GM19025 (cell line): Measurements from ENCODE around the gene HLCS.
A peak's percentile ranks its signal among the peaks of the same experiment; 100 is the strongest.

Experiments
- ATAC-seq: cut with Tn5 transposase; IDR thresholded peaks from one replicate; pipeline ENCODE4 v1.9.1; 2021; ENCODE audit warnings: mild to moderate bottlenecking, low read depth, moderate library complexity; ENCODE audit not compliant: unreplicated experiment

Gene HLCS

DNA sequence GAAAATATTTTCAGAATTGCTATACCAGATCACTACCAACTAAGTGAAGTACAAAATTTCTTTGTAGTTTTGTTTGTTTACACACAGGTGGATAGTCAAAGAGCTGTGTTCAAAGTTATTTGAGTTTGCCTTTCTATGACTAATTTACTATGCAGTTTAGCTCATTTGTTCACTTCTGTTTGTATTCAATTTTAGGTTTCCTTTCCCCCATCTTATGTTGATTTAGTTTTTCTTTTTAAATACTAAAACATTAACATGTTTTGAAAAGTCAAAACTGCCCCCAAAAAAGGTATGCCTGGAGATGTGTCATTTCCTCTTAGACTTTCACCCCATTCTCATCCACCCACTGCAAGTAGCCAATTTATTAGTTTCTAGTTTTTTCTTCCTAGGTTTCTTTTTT, 21.4 kb upstream of the HLCS start:
- ATAC-seq: no peak

DNA sequence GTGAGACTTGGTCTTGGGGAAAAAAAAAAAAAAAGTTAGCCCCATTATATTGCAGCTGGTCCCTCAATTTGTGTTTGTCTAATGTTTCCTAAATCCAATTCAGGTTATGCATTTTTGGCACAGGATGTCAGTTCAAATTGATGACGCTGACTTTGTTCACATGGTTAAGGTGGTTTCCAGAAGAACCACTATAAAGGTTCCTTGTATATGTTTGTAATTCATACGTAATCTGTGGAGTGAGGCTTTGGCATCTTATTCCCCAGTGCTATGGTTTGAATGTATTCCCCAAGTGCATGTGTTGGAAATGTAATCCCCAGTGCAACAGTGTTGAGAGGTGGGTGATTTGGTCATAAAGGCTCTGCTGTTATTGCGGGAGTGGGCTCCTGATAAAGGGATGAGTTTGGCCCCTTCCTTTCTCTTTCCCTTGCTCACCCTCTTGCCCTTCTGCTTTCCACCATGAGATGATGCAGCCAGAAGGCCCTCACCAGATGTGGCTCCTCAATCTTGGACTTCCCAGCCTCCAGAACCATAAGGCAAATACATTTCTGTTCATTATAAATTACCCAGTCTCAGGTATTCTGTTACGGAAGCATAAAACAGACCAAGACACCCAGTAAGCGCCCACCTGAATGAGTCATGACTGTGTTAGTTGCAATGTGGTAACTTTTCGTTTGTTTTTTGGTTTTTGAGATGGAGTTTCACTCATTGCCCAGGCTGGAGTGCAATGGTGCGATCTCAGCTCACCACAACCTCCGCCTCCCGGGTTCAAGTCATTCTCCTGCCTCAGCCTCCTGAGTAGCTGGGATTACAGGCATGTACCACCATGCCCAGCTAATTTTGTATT, 19.5 kb upstream of the HLCS start:
- ATAC-seq: no peak

DNA sequence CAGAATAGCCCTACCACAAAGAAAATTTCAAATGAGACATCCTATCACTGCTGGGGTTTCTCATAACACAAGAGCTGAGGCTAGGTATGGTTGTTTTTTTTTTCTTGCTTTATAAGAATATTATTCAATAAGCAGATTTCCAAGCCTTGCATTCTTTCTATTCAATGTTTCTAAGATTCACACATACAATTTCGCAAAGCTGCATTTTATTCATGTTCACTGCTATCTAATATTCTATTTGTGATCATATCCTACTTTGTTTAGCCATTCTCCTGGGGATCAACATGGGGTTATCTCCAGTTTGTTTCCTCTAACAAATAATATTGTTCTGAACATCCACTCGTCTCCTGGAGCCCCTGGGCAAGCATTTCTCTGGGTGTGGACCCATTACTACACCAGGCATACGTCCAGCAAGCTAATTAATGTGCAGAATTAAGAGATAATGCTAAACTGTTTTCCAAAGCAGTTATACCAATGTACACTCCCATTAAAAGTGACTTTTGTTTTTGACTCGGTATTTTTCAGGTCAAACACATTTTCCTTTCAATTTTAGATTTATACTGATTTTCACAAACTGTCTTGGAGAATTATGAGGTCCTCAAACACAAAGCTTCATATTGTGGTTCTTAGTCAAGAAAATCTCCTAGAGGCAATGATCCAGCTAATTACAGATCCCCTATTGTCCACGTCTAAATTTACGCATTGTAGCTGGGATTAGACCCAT, 15.7 kb upstream of the HLCS start:
- ATAC-seq: no peak

DNA sequence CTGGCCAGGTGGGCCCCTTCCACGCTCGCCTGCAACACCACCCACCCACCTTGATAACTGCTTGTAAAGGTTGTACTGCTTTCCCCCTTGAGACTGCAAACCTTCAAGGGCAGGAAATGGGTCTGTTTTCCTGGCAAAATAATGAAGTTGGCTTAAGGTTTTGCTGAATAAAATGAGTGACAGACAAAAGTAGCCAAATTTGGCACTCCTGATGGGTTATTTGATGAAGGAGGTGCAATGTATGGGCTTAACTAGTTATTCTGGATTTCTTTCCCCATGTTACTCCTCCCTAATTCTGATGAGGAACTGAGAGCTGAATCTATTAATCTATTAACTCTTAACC, 14.6 kb upstream of the HLCS start:
- ATAC-seq: no peak

DNA sequence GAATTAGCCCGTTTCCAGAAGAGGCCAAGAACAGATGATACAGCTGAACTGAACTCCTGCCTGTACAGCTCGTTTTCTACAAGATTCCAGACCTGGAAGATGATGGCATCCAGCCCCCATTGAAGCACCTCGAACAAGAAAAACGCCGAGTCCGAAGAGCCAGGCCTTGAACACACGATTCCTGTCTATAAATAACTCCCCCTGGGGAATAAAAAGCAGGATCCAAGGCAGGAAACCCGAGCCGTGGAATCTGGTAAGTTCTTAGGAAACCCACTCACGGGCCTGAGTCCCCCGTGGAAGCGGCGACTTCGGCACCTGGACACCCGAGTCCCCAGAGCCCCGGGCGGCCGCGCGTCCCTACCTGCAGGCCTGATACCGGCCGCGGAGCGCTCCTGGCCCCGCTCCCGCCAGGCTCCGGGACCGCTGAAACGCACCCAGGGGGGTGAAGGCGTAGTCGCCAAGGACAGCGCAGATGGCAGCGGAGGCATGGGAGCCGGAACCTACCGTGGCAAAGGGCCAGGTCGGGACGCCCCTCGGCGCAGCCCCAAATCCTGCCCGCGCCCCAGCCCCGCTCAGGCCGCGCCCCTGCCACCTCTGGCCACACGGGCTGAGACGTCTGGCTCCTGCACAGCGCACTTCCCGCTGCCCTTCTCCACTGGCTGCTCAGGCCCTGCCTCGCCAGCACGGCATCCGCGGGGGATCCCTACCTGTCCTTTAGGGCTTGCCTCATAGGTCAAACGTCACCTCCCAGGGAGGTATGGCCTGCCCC, 14.0 kb upstream of the HLCS start:
- no peak for ATAC-seq

DNA sequence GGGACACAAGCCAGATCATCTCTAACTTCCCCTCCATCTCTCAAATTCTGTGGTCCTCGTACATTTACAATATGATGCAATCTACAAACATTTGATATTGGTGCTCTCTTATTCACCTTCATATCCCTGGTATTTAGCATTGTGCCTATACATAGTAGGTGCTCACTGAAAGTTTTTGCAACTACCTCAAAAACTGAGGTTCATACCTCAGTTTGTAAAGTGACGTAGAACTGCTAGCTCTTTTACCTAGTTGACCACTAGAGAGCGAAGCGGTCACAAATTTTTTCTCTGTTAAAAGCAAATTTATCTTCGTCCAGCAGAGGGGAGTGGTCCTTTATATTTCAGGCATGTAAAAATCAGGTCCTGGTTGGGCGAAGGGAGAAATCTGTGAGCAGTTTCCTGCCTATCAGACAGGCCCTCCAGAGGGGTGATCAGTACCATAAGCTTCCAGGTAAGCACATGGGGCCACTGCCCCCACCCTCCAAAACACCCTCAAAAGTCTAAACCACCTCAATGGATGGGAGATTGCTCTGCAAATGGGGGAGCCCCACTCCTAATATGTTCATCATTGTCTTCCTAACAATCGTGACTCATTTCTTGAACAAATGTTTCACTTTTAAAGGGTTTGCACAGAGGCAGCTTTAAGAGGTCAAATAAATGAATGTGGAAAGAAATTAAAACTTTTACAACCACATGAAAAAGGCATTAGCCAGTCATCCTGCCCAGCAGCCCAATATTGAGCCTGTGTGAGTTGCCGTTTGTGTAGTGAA, 10.6 kb upstream of the HLCS start:
- ATAC-seq: peak; percentile 48

DNA sequence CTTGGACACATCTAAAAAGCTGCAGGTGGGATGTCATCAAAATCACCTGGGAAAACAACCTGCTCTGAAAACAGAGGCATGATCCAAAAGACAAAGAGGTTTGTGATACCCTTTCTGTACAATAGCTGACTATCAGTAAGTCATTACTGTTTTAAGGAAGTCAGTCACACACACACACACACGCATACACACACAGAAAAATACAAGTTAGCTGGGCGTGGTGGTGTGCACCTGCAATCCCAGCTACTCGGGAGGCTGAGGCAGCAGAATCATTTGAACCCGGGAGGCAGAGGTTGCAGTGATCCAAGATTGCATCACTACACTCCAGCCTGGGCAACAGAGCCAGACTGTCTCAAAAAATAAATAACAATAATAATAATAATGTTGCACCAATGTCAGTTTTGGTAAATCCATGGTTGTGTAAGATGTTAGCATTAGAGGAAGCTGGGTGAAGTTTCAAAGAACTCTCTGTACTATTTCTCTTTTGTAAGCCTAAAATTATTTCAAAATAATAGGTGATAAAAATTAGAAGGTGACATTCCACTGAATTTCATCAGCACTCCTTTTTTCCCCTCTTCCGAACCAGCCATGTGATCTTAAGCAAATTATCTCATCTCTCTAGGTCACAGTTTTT, 9.9 kb upstream of the HLCS start:
- ATAC-seq: no peak

DNA sequence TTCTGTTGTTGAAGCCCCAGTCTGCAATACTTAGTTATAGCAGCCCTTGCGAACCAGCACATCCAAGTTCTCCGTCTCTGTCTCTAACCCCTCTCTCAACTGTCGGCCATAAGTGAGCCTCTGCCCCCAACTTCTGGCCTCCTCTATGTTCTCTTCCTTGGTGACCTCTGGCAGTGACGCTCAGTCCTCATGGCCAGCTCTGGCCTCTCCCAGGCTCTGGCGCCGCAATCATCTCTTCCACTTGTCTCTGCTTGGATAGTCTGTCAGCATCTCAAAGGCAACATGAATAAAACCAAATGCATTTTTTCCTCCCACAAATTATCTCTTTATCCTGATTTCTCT, 8.4 kb upstream of the HLCS start:
- no peak for ATAC-seq

DNA sequence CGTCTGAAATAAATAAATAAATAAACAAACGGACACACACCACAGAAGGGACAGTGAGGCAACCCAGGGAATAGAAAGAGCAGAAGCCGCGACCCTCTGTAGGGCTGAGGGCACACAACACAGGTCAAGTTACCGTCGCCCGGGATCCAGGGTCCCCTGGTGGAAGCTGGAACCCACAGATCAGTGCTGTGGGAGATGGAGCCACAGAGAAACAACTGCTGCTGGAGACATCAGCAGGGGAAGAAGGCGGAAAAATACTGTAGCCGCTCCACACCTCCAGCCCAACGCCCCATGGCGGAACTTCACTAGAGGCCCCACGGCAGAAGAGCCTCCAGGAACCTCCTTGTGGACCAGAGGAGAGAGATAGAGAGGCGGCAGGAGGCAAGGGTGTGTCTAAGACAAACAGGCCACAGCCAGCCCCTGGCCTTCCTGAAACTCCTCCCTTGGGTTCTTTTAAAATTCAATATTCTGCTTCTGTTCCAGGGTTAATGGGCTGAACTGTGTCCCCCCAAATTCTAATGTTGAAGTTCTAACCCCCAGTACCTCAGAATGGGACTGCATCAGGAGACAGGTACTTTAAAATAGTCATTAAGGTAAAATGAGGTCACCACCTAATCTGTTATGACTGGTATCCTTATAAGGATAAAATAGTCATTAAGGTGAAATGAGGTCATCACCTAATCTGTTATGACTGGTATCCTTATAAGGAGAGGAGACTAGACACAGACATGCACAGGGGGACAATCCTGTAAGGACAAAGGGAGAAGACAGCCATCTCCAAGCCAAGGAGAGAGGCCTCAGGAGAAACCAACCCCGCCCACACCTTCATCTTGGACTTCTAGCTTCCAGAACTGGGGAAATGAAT, 7.7 kb upstream of the HLCS start:
- no peak for ATAC-seq

DNA sequence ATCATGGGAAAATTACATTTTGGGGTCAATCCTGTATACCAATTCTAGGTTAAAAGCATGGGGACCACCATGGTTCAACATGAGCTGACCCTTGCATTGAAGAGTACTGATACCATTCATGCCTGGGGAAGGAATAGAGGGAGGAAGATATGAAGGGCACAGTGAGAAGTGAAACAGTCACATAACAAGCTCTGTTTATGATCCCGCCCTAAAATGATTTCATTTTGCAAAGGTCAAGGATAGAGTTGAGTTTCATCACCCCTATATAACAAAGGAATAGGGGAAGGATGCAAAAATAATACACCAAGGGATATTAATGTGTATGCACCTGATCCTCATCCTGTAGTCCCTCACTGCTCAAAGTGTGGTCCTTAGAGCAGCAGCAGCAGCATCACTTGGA, 2.5 kb upstream of the HLCS start:
- no peak for ATAC-seq

DNA sequence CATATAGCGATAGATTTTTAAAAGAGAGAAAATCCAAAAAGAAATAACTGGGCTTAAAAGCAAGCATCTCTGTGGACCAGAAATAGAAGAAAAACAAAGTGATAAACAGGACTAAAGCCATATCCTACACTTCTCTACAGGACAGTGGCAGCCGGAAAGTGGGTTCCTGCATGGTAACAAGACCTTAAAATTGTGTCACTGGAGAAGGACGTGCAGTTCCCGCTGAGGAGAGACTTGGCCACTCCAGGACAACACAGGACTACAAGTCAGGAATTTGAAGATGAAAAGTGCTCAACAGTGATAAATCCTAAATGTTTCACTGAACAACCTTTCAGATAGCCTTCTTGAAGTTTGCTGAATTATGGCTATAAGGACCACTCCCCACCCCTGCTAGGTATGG, 1.9 kb upstream of the HLCS start:
- ATAC-seq: no peak

DNA sequence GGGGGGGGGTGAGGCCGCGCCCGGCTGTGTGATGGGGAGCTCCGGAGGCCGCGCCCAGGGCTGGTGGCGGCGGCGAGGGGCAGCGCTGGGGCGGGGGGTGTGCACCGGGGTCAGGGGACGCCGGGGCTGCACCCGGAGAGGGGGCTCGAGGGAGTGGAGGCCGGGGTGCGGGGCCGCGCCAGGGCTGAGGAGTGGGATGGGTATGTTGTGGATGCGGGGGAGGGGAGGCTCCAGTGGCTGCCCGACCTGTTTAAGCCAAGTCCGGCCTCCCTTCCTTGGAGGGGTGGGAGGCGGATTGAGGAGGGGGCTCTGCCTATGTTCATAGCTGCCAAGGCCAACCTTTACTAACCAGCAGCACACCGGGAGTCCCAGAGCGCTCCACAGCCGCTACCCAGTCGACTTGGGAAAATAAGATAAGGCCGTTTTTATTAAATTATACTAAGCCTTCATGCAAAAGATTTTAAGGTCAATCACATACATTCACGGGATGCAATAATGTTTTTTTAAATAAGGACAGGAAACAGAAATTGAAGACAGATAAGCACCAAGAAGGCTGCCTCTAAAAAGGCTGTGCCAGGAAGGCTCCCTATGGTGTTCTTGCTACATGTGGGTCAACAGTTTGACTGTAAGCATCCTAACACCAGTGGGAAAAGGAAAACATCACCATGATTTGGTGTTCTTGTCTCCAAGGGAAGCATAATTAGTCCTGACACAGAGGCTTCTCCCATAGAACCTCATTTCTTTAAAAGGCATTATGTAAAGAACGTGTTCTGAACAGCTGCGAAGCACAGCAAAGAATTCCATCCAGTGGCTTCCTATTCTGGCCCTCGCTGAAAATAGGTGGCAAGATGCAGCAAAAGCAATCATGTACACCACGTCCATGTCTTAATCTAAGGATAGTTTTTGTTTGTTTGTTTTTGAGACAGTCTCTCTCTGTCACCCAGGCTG, 626 bp upstream of the HLCS start:
- no peak for ATAC-seq

DNA sequence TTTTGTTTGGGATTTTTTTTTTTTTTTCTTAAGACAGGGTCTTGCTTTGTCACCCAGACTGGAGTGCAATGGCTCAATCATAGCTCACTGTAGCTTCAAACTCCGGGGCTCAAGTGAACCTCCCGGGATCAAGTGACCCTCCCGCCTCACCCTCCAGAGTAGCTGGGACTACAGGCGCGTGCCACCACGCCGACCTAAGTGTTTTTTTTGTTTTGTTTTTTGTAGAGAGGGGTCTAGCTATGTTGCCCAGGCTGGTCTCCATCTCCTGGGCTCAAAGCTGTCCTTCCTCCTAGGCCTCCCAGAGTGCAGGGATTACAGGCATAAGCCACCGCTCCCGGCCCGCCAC, 776 bp downstream of the HLCS start:
- ATAC-seq: no peak

DNA sequence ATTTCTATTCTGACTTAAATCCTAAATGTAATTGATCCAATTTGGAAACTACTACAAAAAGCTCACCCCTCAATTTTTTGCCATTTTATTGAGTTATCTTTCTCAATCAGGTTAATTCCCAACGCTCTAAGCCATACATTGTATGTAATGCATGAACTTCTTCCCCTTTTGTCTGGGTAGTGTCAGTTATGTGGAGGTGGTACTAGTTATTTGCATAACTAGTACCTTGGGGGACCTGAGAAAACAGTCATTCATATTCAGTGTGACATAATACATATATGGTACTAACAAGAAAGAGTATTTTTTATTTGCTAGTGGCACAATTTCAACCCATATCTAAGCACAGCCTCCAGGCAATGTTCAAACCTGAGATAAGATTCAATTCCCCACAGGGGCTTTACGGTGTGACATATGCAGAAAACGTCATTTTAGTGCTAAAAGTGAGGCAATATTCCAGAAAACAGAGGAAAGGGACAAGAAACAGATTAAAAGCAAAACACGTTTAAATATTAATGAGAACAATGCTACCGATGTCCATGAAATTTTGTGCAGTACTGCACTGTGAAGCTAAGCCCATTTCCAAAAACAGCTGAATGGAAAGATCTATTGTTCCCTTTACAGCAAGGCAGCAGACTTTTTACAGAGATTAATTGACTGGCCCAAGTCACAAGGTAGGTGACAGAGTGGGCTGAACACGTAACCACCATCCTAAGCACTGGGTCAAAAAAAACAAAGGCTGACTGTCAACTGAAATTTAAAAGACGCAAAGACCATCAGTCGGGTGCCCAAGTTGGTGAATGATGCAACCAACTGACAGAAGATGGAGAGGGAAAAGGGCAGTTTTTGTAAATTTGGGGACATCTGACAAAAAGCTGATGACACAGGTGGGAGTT, 1.4 kb downstream of the HLCS start:
- no peak for ATAC-seq

DNA sequence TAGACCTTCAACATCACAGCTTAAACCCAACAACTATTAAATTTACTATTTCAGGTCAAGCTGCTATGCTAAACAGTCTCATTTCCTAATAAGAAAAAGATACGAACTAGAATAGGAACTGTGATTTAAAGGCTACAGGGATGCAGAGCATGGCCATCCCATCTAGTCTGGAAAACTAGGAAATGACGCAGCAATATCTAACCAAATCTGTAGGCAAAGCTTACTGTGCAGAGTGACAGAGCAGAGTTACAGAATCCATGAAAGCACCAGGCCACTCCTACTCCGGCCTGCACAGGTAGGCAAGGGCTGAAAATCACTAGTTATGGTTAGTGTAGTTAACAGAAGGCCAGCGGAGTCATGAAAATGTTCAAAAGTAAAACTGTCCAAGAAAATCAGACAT, 2.1 kb downstream of the HLCS start:
- no peak for ATAC-seq

DNA sequence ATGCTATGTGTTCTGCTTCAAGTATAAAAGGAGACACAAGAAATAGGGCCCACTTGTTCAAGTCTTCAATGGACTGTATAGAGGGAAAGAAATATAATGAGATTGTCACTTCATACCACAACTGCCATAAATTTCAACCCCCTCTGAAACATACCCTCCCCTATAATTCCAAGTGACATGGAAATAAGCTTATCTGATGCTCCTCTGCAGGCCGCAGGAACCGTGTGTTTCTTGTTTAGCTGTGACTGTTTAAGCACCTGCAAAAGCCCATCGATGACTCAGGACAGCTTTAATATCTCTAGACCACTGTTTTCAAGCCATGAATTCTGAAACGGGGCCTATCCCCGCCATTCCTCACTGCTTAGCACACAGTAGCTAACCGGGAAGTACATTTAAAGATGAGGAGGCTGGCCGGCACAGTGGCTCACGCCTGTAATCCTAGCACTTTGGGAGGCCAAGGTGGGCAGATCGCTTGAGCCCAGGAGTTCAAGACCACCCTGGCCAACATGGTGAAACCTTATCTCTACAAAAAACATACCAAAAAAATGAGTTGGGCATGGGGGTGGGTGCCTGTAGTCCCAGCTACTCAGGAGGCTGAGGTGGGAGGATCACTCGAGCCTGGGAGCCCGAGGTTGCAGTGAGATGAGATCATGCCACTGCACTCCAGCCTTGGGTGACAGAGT, 4.2 kb downstream of the HLCS start:
- ATAC-seq: no peak
